Hepatocyte (in vitro differentiated cells): Measurements from ENCODE around the gene INPP5F.

Experiments used
- CTCF ChIP-seq: fragments of 200-600 bp; sonication (generic); IDR thresholded peaks from 2 replicates; pipeline ENCODE4 v1.5.1; 2016; ENCODE audit warnings: antibody characterized with exemption, mild to moderate bottlenecking; ENCODE audit not compliant: poor library complexity
- EZH2phosphoT487 ChIP-seq: fragments of 200-600 bp; sonication (generic); IDR thresholded peaks from one replicate; pipeline ENCODE4 v1.6.1; 2018; ENCODE audit warnings: antibody characterized with exemption, mild to moderate bottlenecking, low read depth, moderate library complexity; ENCODE audit not compliant: unreplicated experiment, severe bottlenecking

- TF ChIP-seq EZH2phosphoT487 (no peak), CTCF (no peak)
Observed at GRCh38 chr10:119693262-119693957, 32.4 kb upstream of the INPP5F start.
